ENCODE data around the gene TAF11L9.
"Not testable (repeated sequence)": the region's sequence is repeated elsewhere in the genome, so short reads cannot be mapped to it uniquely, and the experiment has no call there.

Gene TAF11L9

GRCh38 chr5:17594255-17594654 lies at the start of gene TAF11L9:
TAF11L9 (minus strand) TSS chr5:17594394.
- not testable (repeated sequence) for DNase-seq (ENCODE audit: low read depth)

GRCh38 chr5:17634160-17634559 lies 40.0 kb upstream of the TAF11L9 start, which contains the start of gene TAF11L14:
TAF11L14 (plus strand) TSS chr5:17634460.
- no peak for DNase-seq (ENCODE audit: low read depth)

GRCh38 chr5:17631788-17632187 lies 37.6 kb upstream of the TAF11L9 start, which contains the start of gene TAF11L13:
TAF11L13 (plus strand) TSS chr5:17632088.
- DNase-seq (ENCODE audit: low read depth): not testable (repeated sequence)

- no peak for DNase-seq (ENCODE audit: low read depth)
Observed at GRCh38 chr5:17625686-17626085, 31.5 kb upstream of the TAF11L9 start.

- no peak for DNase-seq (ENCODE audit: low read depth)
Observed at GRCh38 chr5:17620627-17621026, 26.4 kb upstream of the TAF11L9 start.

- DNase-seq (ENCODE audit: low read depth): peak; percentile 6
Observed at GRCh38 chr5:17619354-17619753, 25.2 kb upstream of the TAF11L9 start.

- DNase-seq (ENCODE audit: low read depth): no peak
Observed at GRCh38 chr5:17614872-17615605, 20.8 kb upstream of the TAF11L9 start.

GRCh38 chr5:17610092-17610491 lies 15.9 kb upstream of the TAF11L9 start, which contains the start of gene TAF11L12:
TAF11L12 (plus strand) TSS chr5:17610392.
- DNase-seq (ENCODE audit: low read depth): not testable (repeated sequence)

- not testable (repeated sequence) for DNase-seq (ENCODE audit: low read depth)
Observed at GRCh38 chr5:17607461-17607860, 13.3 kb upstream of the TAF11L9 start.

- DNase-seq (ENCODE audit: low read depth): no peak
Observed at GRCh38 chr5:17604951-17605350, 10.8 kb upstream of the TAF11L9 start.

GRCh38 chr5:17603880-17604279 lies 9.7 kb upstream of the TAF11L9 start, which contains the start of gene TAF11L11:
TAF11L11 (plus strand) TSS chr5:17604183.
- DNase-seq (ENCODE audit: low read depth): not testable (repeated sequence)

- not testable (repeated sequence) for DNase-seq (ENCODE audit: low read depth)
Observed at GRCh38 chr5:17597728-17598127, 3.5 kb upstream of the TAF11L9 start, which contains the start of gene TAF11L10. TAF11L10 (minus strand) TSS chr5:17597828.

- DNase-seq (ENCODE audit: low read depth): not testable (repeated sequence)
Observed at GRCh38 chr5:17590860-17591259, 3.3 kb downstream of the TAF11L9 start, which contains the start of gene TAF11L8. TAF11L8 (minus strand) TSS chr5:17590960.

- not testable (repeated sequence) for DNase-seq (ENCODE audit: low read depth)
Observed at GRCh38 chr5:17585658-17586057, 8.5 kb downstream of the TAF11L9 start, which contains the start of gene TAF11L7. TAF11L7 (minus strand) TSS chr5:17585758.
